ENCODE results near the gene ITK. TPM values are rescaled to one million over a fixed set of nuclear protein-coding genes. Genes with fewer than 3 reads are reported as not detected.

ITK gene
- total and polyA plus RNA-seq, 2 of the 8 experiments (the other 6 are each of a cell fraction or from before 2014, with no cell fraction given): 0.05 TPM; not detected in 1

GRCh38 chr5:157283434-157283833 lies 102.8 kb downstream of the ITK start (continued):
- TF ChIP-seq CHD7 (IDR thresholded peaks at IDR 0.05; ENCODE audit: insufficient replicate concordance, low read length): no peak
- no peak for TF ChIP-seq RBBP5 (IDR thresholded peaks at IDR 0.05; ENCODE audit: borderline replicate concordance, low read depth, low read length)

All from H1 (cell line).